ENCODE data around the gene C12orf56. TPM values are rescaled to one million over a fixed set of nuclear protein-coding genes. Genes with fewer than 3 reads are reported as not detected.

Gene C12orf56
- total and polyA plus RNA-seq, 9 of the 15 experiments (the other 6 are each of a cell fraction or from before 2014, with no cell fraction given): 0.40 to 4.8 (median 1.2) TPM

GRCh38 chr12:64404470-64405256 lies 14.1 kb upstream of the C12orf56 start (continued):
- TF ChIP-seq ZBTB43 (CRISPR knock-in tag; IDR thresholded peaks at IDR 0.05) (0 out of 2 replicates have a peak, but pooled peaks have one; percentile 64), ZNF280B (CRISPR knock-in tag; IDR thresholded peaks at IDR 0.05) (no peak), ARID3B (CRISPR knock-in tag; IDR thresholded peaks at IDR 0.05; ENCODE audit: borderline replicate concordance) (0 out of 2 replicates have a peak, but pooled peaks have one; percentile 50), HNRNPH1 (optimal IDR thresholded peaks at IDR 0.05; ENCODE audit: low read depth, low read length) (no peak), ZNF282 (CRISPR knock-in tag; IDR thresholded peaks at IDR 0.05) (no peak), HNRNPLL (IDR thresholded peaks at IDR 0.05; ENCODE audit: low read depth, low read length, poor library complexity, severe bottlenecking) (peak; percentile 94), PBX2 (CRISPR knock-in tag; IDR thresholded peaks at IDR 0.05; ENCODE audit: low read depth) (no peak), PBX2 (tag; conservative IDR thresholded peaks at IDR 0.05; ENCODE audit: low read depth) (no peak), MAX (CRISPR knock-in tag; IDR thresholded peaks at IDR 0.05) (peak; percentile 93), SP2 (IDR thresholded peaks at IDR 0.05; ENCODE audit: extremely low read depth, low read depth, low read length, poor library complexity, severe bottlenecking) (no peak)
- TF ChIP-seq, protein P1, sequence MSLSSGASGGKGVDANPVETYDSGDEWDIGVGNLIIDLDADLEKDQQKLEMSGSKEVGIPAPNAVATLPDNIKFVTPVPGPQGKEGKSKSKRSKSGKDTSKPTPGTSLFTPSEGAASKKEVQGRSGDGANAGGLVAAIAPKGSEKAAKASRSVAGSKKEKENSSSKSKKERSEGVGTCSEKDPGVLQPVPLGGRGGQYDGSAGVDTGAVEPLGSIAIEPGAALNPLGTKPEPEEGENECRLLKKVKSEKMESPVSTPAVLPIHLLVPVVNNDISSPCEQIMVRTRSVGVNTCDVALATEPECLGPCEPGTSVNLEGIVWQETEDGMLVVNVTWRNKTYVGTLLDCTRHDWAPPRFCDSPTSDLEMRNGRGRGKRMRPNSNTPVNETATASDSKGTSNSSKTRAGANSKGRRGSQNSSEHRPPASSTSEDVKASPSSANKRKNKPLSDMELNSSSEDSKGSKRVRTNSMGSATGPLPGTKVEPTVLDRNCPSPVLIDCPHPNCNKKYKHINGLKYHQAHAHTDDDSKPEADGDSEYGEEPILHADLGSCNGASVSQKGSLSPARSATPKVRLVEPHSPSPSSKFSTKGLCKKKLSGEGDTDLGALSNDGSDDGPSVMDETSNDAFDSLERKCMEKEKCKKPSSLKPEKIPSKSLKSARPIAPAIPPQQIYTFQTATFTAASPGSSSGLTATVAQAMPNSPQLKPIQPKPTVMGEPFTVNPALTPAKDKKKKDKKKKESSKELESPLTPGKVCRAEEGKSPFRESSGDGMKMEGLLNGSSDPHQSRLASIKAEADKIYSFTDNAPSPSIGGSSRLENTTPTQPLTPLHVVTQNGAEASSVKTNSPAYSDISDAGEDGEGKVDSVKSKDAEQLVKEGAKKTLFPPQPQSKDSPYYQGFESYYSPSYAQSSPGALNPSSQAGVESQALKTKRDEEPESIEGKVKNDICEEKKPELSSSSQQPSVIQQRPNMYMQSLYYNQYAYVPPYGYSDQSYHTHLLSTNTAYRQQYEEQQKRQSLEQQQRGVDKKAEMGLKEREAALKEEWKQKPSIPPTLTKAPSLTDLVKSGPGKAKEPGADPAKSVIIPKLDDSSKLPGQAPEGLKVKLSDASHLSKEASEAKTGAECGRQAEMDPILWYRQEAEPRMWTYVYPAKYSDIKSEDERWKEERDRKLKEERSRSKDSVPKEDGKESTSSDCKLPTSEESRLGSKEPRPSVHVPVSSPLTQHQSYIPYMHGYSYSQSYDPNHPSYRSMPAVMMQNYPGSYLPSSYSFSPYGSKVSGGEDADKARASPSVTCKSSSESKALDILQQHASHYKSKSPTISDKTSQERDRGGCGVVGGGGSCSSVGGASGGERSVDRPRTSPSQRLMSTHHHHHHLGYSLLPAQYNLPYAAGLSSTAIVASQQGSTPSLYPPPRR (CRISPR knock-in tag; IDR thresholded peaks at IDR 0.05; ENCODE audit: borderline replicate concordance): 0 out of 2 replicates have a peak, but pooled peaks have one; percentile 58
- TF ChIP-seq, protein P2, sequence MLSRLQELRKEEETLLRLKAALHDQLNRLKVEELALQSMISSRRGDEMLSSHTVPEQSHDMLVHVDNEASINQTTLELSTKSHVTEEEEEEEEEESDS (CRISPR knock-in tag; IDR thresholded peaks at IDR 0.05): no peak

Measured in K562 (cell line).